HG02938 (cell line): ENCODE measurements around the gene ATXN2L.
"Not testable (repeated sequence)": the region's sequence is repeated elsewhere in the genome, so short reads cannot be mapped to it uniquely, and the experiment has no call there.

Experiments used
- ATAC-seq: cut with Tn5 transposase; IDR thresholded peaks from one replicate; pipeline ENCODE4 v1.9.1; 2021; ENCODE audit warnings: mild to moderate bottlenecking, moderate library complexity; ENCODE audit not compliant: unreplicated experiment

ATXN2L gene

DNA sequence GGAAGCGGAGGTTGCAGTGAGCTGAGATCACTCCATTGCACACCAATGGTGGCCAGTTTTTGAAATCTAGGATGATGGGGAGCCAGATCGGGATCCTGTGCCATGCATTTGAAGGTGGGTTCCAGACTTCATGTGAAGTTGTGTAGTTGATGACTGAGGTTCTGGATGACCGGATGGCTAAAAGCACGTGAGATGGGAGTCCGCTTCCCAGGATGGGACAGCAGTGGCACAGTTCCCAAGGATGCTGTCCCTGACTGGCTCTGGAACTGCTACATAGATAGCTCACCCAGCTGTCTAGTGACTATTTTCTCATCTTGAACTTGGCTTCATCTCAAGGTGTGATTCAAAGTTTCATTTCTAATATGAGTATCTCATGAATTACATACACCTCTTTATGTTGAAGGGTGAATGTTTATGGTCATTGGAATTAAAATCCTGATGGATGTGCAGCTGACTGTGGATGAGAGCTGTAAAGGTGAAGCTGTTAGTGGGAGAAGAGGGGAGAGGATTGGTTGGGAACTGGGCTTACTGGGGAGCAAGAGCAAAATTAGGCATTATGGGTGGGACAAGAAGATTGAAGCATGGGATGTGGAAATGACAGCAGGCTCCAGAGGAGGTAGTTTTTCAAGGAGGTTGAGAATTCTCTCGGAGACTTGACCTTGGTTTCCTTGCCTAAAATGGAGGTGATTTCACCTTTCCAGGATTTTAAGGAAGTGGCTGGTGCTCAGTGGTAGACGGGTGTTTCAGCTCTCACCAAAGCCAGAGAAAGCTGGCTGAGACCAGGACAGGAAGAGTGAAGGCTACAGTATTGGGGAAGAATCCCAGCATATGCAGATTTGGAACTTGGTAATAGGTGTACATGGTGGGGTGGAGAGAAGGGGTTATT lies 15.1 kb downstream of the ATXN2L start:
- no peak for ATAC-seq

DNA sequence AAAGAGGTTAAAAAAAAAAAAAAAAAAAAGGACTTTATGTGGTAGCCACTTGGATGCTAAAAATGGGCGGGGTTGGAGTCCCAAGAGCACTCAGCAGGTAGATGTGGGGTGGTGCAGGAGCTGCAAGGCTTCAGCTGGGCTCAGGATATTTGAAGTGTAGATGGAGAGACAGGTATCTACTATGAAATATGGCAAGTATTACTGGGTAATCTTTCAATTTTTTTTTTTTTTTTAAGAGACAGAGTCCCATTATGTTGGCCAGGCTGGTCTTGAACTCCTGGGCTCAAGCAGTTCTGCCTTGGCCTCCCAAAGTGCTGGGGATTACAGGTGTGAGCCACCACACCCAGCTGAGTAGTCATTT lies 15.7 kb downstream of the ATXN2L start:
- ATAC-seq, result no peak

DNA sequence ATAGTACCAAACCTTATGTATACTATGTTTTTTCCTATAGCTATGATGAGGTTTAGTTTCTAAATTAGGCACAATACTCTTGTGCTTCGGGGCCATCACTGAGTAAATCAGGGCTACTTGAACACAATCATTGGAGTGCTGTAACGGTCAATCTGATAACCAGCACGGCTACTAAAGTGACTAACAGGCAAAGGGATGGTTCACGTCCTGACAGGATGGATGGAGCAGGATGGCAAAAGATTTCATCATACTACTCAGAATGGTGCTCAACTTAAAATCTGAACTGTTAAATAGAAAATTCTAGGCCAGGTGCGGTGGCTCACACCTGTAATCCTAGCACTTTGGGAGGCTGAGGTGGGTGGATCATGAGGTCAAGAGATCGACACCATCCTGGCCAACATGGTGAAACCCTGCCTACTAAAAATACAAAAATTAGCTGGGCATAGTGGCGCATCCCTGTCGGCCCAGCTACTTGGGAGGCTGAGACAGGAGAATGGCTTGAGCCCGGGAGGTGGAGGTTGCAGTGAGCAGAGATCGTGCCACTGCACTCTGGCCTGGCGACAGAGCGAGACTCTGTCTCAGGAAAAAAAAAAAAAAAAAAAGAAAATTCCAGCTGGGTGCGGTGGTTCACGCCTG lies 16.3 kb downstream of the ATXN2L start:
- ATAC-seq, result no peak

DNA sequence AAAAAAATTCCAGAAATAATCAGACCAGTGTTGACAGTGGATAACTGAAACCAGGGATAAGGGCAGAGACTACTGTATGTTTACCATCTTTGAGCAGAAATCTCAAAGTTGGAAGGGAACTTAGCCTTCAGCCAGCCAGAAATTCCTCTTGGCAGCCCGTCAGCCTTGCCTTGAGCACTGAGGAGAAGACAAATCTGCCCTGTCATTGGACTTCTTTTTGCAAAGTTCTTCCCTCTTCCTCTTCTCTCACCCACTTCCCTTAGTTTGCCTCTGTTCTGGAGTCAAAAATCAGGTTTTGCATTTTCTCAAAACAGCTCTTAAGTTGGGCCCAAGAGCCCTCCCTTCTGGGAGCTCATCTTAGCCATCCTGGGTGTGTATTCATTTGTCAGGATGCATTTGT lies 17.1 kb downstream of the ATXN2L start:
- no peak for ATAC-seq

DNA sequence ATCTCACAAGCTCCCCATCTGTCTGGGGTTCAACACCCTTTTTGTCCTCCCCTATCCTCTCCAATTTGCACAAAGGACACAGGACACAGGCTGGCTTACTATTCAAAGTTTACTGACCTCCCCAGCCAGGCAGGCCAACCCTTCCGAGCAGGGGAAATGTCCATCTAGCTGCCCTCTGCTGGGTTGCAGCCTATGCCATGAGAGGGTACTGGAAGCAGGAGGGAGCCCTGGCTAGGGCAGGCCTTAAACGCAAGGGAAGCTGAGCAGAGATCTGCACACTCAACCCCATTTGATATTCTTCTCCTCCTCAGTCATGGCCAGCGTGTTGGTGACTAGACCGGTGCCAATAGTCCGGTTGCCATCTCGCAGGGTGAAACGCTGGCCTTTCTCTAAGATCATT lies 19.9 kb downstream of the ATXN2L start:
- ATAC-seq, result no peak

DNA sequence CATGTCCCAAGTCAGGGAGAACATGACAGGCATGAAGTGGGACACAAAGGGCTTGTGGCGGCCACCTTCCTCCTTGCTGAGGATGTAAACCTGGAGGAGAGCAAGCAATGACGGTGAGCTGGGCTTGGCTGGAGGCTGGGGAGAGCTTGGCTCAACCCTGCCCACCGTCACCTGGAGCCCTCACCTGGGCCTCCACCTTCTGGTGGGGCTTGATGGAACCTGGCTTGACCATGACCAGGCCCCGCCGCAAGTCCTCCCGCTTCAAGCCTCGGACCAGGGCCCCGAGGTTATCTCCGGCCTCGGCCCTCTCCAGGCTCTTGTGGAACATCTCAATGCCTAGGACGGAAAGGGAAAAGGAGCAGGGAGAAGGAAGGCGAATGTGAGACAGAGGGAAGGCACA lies 21.0 kb downstream of the ATXN2L start:
- ATAC-seq, result no peak

DNA sequence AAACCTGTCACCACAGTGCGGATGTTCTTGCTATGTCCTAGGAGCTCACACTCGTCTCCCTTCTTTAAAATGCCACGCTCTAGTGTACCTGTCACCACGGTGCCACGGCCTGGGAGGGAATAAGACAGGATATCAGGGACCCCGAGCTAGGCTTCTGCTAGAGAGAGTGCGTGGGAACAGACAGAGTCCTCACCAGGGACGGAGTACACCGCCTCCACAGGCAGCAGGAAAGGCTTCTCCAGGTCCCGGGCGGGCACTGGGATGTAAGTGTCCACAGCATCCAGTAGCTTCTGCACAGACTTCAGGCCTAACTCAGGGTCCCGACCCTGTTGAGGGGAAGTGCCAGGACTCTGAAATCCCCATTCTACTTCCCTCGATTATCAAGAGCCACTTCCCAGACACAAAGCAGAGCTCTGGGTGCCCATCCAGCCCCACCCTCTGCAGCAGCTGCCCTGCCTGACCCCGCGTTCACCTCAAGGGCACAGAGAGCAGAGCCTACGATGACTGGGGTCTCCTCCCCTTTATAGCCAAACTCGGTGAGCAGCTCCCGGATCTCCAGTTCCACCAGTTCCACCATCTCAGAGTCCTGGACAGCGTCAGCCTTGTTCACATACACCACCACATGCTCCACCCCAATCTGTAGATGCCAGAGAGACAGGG lies 21.6 kb downstream of the ATXN2L start:
- ATAC-seq, result no peak

DNA sequence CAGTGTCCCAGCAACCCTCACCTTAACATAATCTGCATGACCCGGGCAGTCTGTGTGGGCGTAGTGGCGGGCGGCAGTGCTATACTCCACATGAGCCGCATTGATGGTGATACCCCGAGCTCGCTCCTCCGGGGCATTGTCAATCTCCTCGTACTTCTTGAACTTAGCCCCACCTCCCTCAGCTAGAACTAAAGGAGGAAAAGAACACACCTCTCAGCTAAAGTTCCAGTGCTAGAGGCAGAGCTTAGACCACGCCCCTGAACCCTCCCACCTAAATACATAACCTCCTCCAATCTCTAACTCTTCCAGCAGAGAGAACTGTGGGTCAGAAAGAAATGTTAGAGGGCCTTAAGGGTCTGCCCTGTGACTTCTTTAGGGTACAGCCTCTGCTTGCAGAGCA lies 22.5 kb downstream of the ATXN2L start:
- no peak for ATAC-seq

DNA sequence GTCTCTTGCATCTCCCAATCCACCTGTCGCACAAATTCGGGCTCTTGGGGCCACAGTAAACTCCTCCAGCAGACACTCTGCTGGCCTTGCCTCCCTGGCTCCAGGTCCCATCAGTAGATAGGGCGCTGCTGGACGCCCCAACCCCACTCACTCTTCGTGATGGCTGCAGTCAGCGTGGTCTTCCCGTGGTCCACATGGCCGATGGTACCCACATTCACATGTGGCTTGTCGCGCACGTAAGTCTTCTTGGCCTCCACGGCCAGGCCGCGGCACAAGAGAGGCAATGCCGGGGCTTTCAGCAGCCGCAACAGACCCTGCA lies 22.9 kb downstream of the ATXN2L start:
- no peak for ATAC-seq

DNA sequence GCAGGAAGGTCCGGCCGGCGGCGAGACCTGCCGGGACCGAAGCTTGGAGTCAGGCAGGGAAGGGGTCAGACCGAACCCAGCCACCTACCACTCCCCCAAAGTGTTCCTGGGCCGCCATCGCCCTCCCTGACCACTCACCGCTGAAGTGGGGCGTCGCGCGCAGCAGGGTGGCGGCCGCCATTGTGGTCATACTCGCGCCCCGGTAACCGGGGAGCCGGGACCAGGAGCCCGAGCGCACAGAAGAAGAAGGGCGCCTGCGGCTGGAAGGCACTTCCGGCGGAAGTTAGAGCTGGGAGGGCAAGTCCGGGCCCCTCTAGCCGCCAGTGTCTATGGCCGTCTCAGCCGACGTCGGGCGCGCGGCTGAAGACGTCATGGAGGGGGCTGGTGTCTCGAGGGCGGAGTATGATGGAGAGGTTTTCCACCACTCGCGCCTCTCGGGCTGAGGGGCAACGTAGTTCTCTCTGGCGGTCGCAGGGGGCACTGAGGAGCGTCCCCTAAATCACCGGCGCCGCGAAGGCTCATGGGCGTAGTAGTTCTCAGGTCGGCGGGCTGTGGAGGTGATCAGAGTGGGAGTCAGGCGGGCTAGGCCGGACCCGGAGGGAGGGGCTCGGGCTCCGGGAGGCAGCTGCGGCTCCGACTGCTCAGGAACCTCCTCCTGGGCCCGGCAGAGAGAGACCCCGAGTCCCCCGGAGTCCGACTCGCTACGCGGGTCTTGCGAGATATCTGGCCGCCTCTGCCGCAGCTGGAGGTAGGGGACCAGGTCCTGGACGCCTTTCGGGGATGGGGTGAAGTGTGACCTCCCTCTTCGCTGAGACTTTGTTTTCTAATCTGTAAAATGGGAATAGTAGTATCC lies 23.5 kb downstream of the ATXN2L start, which contains the start of gene TUFM:
TSS of gene TUFM (minus strand) at position 269 of the 853 bp plus-strand sequence. CDS start at position 190, 79 bp downstream.
- ATAC-seq, result peak; percentile 86

DNA sequence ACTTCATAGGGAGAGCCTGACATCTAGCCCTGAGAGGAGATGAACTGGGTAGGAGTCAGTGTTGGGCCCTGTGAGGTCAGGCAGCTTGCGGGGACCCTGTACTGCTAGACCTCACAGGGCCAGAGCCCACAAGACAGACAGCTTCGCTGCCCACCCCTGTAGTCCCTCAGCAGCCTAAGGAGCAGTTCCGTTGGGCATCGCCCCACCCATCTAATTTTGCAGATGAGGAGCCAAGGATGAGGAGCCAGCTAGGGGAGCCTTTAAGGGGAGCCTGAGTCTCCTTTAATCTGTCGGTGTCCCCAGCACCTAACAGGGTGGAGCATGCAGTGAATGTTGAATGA lies 24.1 kb downstream of the ATXN2L start:
- no peak for ATAC-seq

DNA sequence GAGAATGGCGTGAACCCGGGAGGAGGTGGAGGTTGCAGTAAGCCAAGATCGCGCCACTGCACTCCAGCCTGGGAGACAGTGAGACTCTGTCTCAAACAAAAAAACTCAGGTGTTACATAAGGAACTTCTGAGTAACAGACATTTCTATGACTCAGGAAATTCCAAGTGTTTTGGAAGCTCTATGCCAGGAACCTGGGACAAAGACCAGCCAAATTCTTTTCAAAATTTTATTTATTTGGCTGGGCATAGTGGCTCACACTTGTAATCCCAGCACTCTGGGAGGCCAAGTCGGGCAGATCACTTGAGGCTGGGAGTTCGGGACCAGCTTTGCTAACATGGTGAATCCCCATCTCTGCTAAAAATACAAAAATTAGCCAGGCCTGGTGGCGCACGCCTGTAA lies 35.6 kb downstream of the ATXN2L start:
- ATAC-seq, result no peak

DNA sequence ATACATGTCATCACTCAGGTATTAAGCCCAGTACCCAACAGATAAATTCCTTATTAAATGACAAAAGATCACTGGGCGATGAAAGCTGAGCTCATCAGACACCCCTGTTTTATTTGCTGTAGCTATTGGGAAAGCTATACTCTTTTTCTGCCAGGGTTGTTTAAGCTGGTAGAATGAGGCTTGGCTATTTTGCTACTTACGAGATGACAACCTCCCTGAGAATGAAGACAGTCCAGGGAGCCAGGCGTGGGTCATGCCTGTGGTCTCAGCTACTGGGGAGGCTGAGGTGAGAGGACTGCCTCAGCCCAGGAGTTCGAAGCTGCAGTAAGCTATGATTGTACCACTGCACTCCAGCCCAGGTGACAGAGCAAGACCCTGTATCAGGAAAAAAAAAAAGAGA lies 36.5 kb downstream of the ATXN2L start:
- no peak for ATAC-seq

DNA sequence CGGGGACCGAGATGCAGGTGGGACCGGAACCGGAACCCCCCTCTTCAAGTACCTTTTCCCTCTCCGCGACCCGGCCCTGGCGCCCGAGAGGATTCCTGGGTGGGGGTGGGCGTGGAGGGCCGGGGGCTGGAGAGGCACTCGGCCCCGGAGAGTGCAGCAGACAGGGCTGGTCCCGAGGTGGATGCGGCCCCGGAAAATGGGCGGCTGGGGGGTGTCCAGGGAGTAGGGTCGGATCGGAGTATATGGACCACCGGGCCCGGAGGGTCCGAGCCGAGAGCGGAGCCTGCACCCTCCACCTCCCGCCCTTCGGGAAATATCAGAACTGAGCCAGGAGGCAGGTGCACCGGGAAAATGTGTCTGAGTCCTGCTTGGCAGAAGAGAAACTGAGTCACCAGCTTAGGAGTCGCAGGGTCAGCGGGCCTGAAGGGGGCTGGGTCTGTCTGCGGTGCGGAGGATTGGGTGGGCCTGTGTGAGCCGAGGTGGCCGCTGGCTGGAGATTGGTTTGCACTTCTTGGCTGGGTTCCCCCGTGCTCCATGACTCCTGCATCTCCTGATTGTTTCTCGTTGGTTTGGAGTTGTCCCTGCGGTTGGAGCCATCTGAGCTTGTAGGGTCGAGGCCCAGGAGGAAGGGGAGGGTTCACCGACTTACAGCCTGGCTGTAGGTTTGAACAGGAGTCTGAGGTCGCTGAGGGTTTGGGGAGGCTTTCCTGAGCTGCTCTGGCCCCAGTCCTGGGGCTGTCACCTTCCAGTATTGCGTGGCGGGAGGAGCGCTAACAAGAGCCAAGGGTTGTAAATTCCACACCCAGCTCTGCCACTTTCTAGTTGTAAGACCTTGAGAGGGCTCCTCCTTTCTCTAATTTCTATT lies 41.4 kb downstream of the ATXN2L start:
- ATAC-seq, result no peak

DNA sequence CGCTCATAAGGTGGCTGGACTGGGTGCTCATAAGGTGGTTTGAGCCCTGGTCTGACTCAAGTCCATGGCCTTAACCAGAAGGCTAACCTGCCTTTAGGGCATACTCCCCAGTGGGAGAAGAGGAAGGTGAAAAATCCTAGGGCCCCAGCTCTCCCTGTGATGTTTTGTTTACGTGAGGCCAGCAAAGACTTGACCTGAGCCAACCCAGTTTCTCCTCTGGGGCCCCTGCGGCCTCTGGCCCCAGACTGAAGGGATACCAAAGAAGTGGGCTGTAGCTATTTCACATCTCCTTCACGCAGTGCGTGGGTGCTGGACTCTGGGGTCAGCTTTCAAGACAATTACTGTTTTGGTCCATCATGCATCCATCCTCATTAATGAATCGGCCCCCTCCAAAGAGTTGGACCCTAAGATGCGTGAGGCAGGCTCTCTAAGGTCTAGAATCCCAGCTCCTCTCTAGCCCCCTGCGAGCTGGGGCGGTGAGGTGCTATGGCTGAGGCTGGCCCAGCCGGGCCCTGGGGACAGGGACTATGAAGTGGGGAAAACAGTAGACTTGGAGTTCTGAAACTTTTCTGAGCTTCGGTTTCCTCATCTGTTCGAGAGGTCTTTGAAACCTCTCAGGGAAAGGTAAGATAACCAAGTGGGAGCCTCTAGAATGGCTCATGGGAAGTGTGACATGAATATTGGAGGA lies 42.3 kb downstream of the ATXN2L start:
- no peak for ATAC-seq

DNA sequence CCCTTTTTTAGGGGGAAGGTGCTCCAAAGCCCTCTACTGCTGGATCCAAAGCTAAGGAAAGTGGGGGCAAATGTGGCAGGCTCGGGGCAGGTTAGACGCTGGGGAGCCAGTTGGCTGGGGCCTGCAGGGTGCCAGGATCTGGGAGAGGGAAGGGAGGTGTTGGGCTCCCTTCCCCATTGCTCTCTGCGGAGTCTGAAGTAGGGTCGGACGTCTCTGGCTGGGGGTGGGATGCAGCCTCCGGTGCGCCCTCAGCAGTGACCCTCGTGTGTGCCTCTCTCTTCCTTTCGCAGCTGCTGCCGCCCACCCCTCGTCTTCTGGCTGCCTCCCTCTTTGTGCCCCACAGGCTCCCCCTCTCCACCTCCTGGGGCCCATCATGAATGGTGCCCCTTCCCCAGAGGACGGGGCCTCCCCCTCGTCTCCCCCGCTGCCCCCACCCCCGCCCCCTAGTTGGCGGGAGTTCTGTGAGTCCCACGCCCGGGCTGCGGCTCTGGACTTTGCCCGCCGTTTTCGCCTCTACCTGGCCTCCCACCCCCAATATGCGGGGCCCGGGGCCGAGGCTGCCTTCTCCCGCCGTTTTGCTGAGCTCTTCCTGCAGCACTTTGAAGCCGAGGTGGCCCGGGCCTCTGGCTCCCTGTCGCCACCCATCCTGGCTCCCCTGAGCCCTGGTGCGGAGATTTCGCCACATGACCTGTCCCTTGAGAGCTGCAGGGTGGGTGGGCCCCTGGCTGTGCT lies 43.1 kb downstream of the ATXN2L start:
- no peak for ATAC-seq

DNA sequence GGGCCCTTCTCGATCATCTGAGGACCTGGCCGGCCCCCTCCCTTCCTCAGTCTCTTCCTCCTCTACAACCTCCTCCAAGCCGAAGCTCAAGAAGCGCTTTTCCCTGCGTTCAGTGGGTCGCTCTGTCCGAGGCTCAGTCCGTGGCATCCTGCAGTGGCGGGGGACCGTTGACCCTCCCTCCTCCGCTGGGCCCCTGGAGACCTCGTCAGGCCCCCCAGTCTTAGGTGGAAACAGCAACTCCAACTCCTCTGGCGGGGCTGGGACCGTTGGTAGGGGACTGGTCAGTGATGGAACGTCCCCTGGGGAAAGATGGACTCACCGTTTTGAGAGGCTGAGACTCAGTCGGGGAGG lies 43.6 kb downstream of the ATXN2L start:
- no peak for ATAC-seq

DNA sequence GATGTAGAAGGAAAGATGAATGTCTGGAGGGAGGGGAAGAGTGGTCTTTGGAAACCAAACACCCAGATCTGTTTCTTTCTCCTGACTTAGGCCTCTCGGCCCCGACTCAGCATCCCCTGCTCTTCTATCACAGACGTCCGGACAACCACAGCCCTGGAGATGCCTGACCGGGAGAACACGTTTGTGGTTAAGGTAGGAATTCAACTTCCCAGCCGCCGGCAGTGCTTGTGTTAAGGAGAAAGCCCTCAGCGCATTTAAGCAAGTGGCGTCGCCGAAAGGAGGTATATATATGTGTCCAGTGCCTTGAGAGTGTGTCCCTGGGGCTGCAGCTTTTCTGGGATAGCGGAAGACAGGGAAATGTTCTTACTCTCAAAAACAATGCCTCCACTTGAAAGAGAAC lies 44.4 kb downstream of the ATXN2L start:
- ATAC-seq, result no peak

DNA sequence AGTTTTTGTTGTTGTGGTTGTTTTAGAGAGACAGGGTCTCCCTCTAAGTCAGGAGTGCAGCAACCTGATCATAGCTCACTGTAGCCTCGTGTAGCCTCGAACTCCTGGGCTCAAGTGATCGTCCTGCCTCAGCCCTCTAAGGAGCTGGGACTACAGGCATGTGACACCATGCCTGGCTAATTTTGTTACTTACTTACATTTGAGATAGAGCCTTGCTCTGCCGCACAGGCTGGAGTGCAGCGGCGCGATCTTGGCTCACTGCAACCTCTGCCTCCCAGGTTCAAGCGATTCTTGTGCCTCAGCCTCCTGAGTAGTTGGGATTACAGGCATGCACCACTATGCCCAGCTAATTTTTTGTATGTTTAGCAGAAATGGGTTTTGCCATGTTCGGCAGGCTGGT lies 44.8 kb downstream of the ATXN2L start:
- ATAC-seq, result not testable (repeated sequence)
